Measurements from ENCODE around the gene SSTR3.

The SSTR3 gene

DNA sequence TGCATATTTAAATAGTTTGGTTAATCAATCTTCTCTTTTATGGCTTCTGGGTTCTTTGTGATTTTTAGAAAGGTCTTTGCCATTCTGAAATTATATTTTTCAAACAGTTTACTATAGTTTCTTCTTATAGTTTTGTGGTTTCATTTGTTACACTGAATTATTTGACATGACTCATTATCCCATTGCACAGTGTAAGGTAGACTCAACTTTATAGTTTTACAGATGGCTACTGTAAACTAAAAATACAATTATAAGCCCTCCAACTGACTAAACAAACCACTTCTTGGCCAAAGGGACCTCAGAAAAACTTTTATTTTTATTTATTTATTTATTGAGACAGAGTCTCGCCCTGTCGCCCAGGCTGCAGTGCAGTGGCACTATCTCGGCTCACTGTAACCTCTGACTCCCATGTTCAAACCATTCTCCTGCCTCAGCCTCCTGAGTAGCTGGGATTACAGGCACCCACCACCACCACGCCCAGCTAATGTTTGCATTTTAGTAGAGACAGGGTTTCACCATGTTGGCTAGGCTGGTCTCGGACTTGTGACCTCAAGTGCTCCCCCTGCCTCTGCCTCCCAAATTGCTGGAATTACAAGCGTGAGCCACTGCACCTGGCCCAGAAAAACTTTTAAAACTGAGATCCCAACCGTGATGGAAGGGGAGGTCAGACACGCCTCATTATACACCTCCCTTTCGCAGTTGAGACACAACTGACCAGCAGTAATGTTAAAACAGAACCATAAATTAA, 45.9 kb upstream of the SSTR3 start:
- no peaks in the 10 kb centered on the region for H3K9me3 ChIP-seq
- H3K36me3 ChIP-seq = no peaks in the 10 kb centered on the region
- TF ChIP-seq, protein P1, sequence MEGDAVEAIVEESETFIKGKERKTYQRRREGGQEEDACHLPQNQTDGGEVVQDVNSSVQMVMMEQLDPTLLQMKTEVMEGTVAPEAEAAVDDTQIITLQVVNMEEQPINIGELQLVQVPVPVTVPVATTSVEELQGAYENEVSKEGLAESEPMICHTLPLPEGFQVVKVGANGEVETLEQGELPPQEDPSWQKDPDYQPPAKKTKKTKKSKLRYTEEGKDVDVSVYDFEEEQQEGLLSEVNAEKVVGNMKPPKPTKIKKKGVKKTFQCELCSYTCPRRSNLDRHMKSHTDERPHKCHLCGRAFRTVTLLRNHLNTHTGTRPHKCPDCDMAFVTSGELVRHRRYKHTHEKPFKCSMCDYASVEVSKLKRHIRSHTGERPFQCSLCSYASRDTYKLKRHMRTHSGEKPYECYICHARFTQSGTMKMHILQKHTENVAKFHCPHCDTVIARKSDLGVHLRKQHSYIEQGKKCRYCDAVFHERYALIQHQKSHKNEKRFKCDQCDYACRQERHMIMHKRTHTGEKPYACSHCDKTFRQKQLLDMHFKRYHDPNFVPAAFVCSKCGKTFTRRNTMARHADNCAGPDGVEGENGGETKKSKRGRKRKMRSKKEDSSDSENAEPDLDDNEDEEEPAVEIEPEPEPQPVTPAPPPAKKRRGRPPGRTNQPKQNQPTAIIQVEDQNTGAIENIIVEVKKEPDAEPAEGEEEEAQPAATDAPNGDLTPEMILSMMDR (IDR thresholded peaks at IDR 0.05; ENCODE audit: low read depth, low read length) = 0 out of 2 replicates have a peak, but pooled peaks have one; percentile 3
- no peak for DNase-seq
- peaks cover 9% of the 10 kb centered on the region for H3K4me1 ChIP-seq
- no peak overlapping the region for H3K4me3 ChIP-seq (ENCODE audit: low read depth, low read length)
- H3K27me3 ChIP-seq = no peaks in the 10 kb centered on the region

DNA sequence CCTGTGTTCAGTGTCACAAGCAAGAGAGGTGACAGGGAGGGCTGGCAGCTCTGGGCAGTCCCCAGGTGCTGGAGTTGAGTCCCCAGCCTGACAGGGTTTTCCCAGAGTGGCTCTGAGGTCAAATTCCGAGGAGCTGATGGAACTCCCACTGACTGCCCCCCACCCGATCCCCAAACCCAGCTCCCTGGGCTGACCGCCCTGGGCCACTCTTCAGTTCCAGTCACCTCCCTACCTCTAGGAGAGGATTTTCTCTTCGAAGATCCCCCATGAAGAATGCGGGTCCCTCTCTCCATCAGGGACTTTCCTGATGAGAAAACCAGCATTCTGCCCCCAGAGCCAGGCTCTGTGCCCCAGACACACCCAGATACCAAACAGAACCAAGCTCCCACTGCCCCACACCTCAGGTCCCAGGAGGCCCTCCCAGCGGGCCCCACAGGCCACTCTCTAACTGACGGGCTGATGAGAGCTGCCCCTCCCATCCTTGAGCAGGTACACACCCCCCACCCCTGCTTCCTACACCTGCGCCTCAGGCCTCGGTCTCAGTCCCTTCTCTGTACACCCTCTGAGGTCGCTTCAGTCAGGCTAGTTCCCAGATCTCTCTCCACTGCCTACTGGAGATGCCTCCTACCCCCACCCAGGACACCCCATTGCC, 43.9 kb upstream of the SSTR3 start:
- Histone ChIP-seq H3K4me1 (peaks cover 11% of the 10 kb centered on the region), H3K9me3 (no peaks in the 10 kb centered on the region), H3K36me3 (no peaks in the 10 kb centered on the region), H3K27me3 (no peaks in the 10 kb centered on the region), H3K4me3 (ENCODE audit: low read depth, low read length) (no peak overlapping the region)
- TF ChIP-seq, protein P1 (IDR thresholded peaks at IDR 0.05; ENCODE audit: low read depth, low read length) = no peak
- DNase-seq = no peak

DNA sequence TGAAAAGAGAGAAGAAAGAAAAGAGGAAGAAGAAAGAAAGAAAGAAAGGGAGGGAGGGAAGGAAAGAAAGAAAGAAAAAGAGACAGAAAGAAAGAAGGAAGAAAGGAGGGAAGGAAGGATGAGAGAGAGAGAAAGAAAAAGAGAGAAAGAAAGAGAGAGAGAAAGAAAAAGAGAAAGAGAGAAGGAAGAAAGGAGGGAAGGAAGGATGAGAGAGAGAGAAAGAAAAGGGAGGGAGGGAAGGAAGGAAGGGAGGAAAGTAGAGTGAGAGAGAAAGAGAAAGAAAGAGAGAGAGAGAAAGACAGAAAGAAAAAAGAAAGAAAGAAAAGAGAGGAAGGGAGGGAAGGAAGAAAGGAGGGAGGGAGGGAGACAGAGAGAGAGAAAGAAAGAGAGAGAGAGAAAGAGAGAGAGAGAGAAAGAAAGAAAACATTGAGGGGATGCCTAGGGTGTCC, 43.3 kb upstream of the SSTR3 start:
- H3K9me3 ChIP-seq = no peaks in the 10 kb centered on the region
- TF ChIP-seq, protein P1 (IDR thresholded peaks at IDR 0.05; ENCODE audit: low read depth, low read length) = no peak
- H3K36me3 ChIP-seq = no peaks in the 10 kb centered on the region
- DNase-seq = no peak
- peaks cover 9% of the 10 kb centered on the region for H3K4me1 ChIP-seq
- no peaks in the 10 kb centered on the region for H3K27me3 ChIP-seq
- no peak overlapping the region for H3K4me3 ChIP-seq (ENCODE audit: low read depth, low read length)

DNA sequence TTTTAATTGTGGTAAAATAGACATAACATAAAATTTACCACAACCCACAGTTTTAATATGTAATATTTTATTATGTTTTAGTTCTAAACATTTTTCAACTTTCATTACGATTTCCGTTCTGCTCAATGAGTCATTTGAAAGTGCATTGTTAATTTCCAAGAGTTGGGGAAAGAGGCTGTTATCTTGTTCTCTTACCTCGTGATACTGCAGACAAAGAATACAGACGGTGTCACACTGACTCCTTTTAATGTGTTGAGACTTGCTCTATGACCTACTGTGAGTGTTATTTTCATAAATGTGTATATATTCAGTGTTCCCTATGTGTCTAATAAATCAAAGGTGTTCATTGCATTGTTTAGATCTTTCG, 42.6 kb upstream of the SSTR3 start:
- Histone ChIP-seq H3K4me1 (peaks cover 8% of the 10 kb centered on the region), H3K4me3 (ENCODE audit: low read depth, low read length) (no peak overlapping the region), H3K27me3 (no peaks in the 10 kb centered on the region), H3K9me3 (no peaks in the 10 kb centered on the region), H3K36me3 (no peaks in the 10 kb centered on the region)
- TF ChIP-seq, protein P1 (IDR thresholded peaks at IDR 0.05; ENCODE audit: low read depth, low read length) = no peak
- DNase-seq = no peak

DNA sequence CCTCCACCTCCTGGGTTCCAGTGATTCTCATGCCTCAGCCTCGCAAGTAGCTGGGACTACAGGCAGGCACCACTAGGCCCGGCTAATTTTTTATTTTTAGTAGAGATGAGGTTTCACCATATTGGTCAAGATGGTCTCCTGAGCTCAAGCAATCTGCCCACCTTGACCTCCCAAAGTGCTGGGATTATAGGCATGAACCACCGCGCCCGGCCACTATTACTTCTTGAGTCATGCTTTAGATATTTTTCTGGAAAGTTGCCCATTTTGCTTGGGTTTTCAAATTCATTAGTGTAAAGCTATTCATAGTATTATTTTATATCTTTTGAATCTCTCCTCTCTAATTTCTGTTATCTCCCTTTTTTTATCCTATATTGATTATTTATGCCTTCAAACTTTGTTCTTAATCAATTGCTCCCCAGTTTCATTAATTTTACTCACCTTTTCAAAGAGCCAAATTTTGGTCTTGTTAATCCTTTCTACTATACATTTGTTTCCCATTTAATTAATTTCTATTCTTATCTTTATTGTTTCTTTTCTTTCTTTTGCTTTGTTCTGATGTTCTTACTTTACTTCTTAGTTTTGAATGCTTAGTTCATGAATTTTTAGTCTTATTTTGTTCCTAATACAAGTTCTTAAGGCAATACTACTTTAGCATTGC, 42.1 kb upstream of the SSTR3 start:
- DNase-seq = no peak
- Histone ChIP-seq H3K36me3 (no peaks in the 10 kb centered on the region), H3K4me3 (ENCODE audit: low read depth, low read length) (no peak overlapping the region), H3K27me3 (no peaks in the 10 kb centered on the region), H3K4me1 (peaks cover 4% of the 10 kb centered on the region; the same call in 1 of the 2 replicates), H3K9me3 (no peaks in the 10 kb centered on the region)
- TF ChIP-seq, protein P1 (IDR thresholded peaks at IDR 0.05; ENCODE audit: low read depth, low read length) = no peak
